NK-92 (cell line): ENCODE measurements around the gene RXRA.

ENCODE experiments used
- DNase-seq: peaks from one replicate; lab custom pipeline; 2025; ENCODE audit not compliant: unreplicated experiment; lab: John Stamatoyannopoulos, UW

RXRA gene

GRCh38 chr9:134461426-134461982 is 135.2 kb downstream of the RXRA start:
- no peak for DNase-seq

GRCh38 chr9:134462318-134462717 is 136.1 kb downstream of the RXRA start:
- no peak for DNase-seq

GRCh38 chr9:134463280-134463679 is 137.0 kb downstream of the RXRA start:
- no peak for DNase-seq

GRCh38 chr9:134466869-134467616 is 140.8 kb downstream of the RXRA start:
- DNase-seq = no peak

GRCh38 chr9:134468358-134468757 is 142.1 kb downstream of the RXRA start:
- DNase-seq = no peak

- DNase-seq = no peak
These were observed 143.0 kb downstream of the RXRA start for GRCh38 chr9:134469041-134469875.

GRCh38 chr9:134472256-134472655 is 146.0 kb downstream of the RXRA start:
- no peak for DNase-seq

- DNase-seq = no peak
These were observed 147.1 kb downstream of the RXRA start for GRCh38 chr9:134473141-134474054.

GRCh38 chr9:134474055-134474370 is 147.8 kb downstream of the RXRA start:
- DNase-seq = no peak

- DNase-seq = no peak
These were observed 148.9 kb downstream of the RXRA start for GRCh38 chr9:134475011-134475790.

GRCh38 chr9:134476272-134476941 is 150.2 kb downstream of the RXRA start:
- no peak for DNase-seq

GRCh38 chr9:134476942-134477335 is 150.7 kb downstream of the RXRA start:
- no peak for DNase-seq

- DNase-seq = no peak
These were observed 151.2 kb downstream of the RXRA start for GRCh38 chr9:134477342-134477925.

GRCh38 chr9:134477927-134478326 is 151.7 kb downstream of the RXRA start:
- DNase-seq = no peak

GRCh38 chr9:134481762-134482161 is 155.5 kb downstream of the RXRA start:
- DNase-seq = no peak

GRCh38 chr9:134482226-134482625 is 156.0 kb downstream of the RXRA start:
- DNase-seq = no peak

- DNase-seq = no peak
These were observed 157.3 kb downstream of the RXRA start for GRCh38 chr9:134483361-134484184.

GRCh38 chr9:134484479-134484878 is 158.2 kb downstream of the RXRA start:
- DNase-seq = no peak

GRCh38 chr9:134485653-134486052 is 159.4 kb downstream of the RXRA start:
- DNase-seq = no peak
